NCI-H524 treated with DMSO at 0.1 percent for 48 hours (cell line): ENCODE measurements around the gene RNU1-2.
"Not testable (repeated sequence)": the region's sequence is repeated elsewhere in the genome, so short reads cannot be mapped to it uniquely, and the experiment has no call there.

Experiments used
- DNase-seq: peaks from one replicate; lab custom pipeline; 2025; lab: John Stamatoyannopoulos, UW

The RNU1-2 gene

DNA sequence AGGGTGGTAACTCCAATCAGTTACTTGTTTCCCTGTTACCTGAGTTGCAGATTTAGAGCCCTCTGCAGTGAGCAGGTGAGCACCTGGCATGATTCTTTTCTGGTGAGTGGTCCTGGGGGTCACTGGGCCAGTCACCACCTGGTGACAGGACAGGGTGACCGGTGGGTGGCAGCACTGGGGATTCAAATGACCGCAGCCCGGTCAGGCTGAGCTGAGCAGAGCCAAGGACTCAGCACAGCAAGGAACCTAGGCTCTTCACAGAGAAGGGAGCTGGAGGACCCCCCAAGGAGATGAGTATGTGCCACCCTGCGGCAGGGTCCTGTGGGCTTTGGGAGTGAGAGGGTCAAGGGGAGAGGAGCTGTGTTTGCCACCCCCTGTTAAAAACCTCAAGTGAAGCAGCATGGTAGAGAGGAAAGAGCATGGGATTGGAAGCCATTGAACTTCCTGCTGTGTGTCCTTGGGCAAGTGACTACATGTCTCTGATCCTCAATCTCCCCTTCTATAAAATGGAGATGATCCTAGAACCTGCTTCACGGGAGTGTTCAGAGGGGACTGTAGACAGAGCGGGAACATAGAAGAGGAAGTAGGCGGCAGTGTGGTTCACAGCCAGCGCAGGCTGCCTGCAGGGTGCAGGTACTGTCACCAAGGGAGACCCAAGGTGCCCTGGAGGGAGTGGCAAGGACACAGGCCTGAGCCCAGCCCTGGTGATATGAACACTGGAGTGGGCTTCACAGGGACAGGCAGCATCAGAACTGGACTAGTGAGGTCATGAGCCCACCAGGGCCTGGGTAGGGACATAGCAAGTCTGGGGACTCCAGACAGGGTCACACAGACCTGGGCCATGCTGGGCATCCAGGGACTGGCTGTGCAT lies 16.3 kb downstream of the RNU1-2 start:
- not testable (repeated sequence) for DNase-seq

DNA sequence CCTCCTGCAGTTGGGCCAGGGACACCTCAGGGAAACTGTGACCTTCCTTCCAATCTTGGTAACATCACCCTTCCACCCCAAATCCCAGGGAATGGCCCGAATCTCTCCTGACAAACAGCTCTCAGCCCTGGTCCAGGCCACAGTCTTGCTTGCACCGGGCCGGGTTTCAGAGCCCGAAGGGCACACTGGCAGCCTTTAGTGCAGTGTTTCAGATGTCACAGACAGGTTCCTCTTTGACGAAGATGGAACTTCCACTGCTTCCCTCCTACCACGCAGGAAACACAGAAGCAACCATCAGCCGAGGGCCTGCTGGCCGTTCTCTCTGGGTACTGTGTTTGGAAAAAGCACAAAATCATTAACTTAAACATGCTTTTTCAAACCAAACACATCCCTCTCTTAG lies 17.0 kb downstream of the RNU1-2 start:
- DNase-seq: not testable (repeated sequence)

DNA sequence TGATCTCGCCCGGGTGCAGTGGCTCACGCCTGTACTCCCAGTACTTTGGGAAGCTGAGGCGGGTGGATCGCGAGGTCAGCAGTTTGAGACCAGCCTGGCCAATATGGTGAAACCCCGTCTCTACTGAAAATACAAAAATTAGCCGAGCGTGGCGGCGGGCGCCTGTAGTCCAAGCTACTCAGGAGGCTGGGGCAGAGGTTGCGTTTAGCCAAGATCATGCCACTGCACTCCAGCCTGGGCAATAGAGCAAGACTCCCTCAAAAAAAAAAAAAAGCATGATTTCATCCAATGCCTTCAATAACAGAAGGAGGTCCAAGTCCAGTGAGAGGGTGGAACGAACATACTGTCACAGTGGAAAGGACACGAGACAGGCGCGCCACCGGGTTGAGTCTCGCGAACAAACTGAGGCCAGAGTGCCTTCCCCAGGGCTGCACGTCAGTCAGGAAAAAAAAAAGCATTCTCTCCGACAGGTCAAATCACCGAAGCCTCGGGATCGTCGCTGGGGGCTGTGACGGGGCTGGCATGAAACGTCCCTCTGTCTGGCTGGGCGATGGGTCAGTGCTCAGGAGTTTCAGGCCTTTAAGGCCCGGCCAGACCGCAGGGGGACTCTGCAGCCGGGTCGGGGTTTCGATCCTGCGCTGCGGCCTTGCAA lies 17.5 kb downstream of the RNU1-2 start:
- no peak for DNase-seq

DNA sequence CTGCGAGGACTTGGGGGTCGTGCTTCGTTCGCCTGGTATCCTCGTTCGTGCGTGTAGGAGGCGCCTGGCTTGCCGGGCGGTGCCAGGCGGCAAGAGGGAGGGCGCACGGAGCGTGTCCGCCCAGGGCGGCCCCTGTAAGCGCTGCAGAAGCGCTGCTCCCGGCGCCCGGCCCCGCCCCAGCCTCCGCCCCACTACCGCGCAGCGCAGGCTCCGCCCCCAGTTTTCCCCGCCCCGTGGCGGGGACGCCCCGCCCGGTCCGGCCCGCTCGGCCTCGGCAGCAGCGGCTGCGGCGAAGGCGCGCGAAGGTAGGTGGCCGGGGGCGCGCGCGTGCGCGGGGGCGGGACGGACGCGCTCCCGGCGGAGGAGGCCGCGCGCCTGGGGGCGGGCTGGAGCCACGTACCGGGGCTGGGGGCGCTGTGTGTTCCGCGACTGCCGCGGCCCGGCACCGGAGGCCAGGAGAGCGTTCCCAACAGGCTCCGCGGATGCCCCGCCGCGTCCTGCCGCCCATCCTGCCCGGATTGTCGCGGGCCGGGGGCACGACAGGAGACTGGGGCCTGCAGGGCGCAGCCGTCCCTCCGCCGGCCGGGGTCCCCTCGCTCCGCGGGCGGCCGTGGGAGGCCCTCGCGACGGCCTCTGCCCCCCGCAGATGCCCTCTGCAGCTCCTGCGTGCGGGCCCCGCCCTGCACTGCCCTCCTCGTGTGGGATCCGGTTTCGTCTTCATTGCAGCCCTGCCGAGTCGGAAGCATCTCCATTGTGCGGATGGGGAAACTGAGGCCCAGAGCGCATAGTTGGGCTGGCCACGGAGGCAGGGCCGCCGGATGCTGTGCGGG lies 18.3 kb downstream of the RNU1-2 start:
- peak; percentile 54 for DNase-seq

DNA sequence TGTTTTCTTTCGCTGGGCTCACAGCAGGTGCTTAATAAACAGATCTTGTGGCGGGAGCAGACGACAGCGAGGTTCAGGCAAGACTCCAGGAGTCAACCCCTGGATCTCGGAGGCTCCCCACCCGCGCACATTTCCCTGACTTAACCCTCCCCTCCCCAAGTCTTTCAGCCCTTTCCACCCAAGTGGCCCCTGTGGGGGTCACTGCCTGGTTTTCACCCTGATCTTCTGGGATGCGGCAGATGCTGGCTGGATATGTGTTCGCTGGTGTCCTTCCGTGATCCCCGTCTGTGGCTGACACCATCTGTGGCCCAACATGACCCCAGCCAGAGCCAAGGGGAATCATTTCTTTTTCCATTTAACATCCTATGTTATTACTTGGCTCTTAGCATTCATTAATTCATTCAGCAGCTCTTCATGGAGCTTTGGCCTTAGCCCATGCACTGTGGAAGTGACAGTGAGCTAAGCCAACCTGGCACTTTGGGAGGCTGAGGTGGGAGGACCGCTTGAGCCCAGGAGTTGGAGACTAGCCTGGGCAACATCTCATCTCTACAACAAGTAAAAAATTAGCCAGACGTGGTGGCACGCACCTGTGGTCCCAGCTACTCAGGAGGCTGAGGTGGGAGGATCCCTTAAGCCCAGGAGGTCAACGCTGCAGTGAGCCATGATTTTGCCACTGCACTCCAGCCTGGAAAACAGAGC lies 19.3 kb downstream of the RNU1-2 start:
- DNase-seq: not testable (repeated sequence)

DNA sequence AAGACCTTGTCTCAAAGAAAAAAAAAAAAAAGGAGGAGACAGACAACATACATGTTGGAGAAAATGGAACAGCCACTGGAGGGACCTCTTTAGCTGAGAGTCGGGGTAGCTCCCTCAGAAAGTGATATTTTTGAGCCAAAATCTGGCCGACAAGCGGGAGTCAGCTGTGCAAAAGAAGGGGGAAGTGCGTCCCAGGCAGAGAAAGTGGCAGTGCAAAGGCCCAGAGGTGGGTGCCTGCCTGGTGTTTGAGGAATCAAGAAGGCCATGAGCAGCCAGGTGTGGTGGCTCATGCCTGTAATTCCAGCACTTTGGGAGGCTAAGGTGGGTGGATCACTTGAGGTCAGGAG lies 19.8 kb downstream of the RNU1-2 start:
- no peak for DNase-seq

DNA sequence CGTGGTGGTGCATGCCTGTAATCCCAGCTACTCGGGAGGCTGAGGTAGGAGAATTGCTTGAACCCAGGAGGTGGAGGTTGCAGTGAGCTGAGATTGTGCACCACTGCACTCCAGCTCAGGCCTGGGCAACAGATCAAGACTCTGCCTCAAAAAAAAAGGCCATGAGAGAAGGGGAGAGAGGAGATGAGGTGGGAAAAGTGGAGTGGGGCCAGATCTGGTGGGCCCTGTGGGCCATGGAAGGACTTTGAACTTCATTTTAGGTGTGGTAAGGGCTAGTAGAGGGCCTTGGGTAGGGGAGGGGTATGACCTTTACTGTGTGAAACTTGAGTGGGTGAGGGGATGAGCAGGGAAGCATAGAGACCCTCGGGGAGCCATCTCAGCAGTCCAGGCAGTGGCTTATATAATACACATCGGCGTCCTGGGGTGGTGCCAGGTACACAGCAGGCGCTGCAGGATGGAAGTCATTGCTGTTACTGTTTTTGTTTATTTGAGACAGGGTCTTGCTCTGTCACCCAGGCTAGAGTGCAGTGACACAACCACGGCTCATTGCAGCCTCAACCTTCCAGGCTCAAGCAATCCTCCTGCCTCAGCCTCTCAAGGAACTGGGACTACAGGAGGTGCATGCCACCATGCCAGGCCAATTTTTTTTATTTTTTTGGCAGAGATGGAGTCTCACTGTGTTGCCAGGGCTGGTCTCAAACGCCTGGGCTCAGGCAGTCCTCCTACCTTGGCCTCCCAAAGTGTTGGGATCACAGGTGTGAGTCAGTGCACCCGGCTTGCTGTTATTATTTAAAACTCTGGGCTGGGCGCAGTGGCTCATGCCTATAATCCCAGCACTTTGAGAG lies 20.5 kb downstream of the RNU1-2 start:
- DNase-seq: not testable (repeated sequence)

DNA sequence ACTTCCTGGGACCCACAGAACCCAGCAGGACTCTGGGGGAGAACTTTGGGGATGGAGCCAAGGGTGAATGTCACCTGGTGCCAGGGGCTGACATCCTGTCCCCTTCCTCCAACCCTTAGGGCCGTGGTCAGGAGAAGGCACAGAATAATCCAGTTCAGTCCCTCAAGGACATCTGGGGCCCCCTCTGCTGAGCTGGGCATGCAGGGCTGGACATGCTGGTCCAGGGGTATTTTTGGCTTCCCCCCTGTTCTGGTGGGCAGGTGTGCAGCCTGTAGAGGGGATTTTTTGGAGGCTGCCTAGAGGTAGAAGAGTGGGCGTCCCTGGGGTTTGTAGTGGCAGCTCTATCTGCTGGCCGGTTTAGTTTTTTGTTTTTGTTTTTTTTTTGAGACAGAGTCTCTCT lies 22.6 kb downstream of the RNU1-2 start:
- no peak for DNase-seq

DNA sequence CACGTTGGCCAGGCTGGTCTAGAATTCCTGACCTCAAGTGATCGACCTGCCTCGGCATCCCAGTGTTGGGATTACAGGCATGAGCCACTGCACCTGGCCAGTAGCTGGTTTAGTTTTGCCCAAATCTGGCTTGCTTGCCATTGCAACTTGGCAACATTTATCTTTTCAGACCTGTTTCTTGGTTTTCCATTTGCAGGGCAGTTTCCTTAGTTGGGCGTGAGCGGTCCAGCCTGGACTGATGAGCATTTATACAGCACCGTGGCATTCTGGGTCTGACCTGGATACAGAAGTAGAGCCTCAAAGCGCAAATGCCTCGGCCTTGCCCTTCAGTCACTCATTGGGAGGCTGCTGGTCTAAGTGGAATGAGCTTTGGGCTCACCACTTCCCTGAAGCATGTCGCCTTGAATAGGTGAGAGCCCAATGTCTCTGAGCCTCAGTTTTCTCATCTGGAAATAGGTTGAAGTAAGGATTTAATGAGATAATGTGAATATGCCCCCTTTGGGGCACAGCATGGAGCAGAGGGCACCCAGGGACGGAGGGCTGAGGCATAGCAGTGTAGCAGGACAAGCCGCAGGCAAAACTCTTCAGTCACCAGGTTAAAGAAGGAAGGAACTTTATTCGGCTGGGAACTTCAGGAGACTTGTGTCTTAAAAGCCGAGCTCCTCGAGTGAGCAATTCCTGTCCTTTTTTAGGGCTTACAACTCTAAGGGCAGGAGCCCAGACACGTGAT lies 23.3 kb downstream of the RNU1-2 start:
- DNase-seq: not testable (repeated sequence)

DNA sequence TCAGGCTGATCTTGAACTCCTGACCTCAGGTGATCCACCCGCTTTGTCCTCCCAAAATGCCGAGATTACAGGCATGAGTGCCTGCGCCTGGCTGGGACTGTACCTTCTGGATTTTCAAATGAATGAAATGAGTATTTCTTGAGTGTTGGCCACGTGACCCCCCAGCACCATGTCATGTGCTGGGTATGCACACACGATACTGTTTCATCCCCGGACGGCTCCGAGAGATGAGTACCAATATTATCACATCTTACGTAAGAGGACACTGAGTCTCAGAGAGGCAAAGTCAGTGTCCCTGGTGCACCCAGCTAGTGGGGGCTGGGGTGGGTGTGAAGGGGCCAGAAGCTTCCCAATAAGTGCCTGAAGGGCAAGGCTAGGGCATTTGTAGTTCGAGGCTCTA lies 25.2 kb downstream of the RNU1-2 start:
- DNase-seq: no peak

DNA sequence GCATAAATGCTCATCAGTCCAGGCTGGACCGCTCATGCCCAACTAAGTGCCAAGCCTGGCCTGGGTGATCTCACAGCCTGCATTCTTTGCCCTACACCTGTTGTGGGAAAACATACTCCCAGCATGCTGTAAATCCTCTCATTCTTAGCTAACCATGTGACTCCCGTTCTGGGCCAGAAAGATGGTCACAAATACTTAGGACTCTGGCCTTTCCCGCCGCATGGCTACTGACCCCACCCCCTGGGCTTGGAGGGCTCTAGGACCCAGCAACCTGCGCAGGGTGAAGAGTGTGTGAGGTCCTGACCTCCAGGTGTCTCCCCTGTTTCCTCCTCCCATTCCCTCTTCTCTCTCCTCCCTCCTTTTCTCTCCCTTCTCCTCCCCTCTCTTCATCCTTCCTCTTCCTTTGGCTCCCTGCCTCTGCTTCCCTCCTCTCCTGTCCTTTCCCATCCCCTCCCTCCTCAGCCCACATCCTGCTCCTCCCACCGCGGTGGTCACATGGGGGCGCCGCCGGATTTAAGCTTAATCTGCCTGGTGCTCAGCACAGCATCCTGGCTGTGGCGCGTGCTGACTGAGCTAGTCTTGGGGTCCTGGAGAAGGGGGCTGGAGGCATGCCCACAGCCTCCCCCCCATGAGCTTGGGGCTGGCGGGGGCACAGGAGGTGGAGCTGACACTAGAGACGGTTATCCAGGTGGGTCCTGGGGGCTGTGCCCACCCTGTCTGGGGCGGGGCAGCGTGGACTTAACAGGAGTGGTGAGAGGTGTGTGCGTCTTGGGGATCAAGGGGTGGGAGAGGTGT lies 25.8 kb downstream of the RNU1-2 start, which contains the start of gene CROCC:
Gene CROCC (plus strand): TSS at position 541 of the 795 bp plus-strand sequence. CDS start 88 bp downstream, at position 629.
- DNase-seq: peak; percentile 17

DNA sequence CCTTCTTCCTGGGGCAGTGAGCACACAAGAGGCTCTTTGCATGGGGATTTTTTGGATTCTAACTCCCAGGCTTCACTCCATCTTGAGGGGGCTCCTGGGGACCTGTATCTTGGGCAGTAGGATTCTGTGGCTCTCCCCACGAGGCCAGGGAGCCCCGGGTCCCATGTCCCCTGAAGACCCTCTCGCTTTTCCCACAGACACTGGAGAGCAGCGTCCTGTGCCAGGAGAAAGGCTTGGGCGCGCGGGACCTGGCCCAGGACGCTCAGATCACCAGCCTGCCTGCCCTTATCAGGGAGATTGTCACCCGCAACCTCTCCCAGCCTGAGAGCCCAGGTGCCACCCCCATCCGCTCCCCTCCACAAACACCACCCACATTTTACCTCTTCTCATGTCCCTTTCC lies 26.7 kb downstream of the RNU1-2 start:
- DNase-seq: no peak

DNA sequence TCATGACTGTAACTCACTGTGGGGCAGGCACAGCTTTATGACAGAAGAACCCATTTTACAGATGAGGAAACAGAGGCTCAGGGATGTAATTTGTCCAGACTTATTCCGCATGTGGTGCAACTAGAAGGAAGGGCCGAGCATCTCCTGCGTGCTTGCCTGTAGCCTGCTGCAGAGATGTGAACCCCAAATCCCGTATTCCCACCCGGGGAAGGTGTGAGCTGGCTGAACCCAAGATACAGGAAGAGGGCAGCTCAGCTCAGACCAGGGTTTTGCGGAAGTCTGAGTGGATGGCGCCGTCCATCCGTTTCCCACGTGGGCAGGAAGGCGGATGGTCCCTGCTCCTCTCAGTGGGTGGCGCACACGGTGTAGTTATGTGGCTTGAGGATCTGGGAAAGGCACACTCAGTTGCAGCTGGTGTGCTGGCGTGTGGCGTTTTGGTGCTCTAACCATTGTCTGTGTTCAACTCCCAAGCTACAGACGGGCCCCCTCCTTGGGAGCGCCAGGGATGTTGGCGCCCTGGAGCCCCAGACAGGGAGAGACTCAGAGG lies 27.2 kb downstream of the RNU1-2 start:
- DNase-seq: no peak

DNA sequence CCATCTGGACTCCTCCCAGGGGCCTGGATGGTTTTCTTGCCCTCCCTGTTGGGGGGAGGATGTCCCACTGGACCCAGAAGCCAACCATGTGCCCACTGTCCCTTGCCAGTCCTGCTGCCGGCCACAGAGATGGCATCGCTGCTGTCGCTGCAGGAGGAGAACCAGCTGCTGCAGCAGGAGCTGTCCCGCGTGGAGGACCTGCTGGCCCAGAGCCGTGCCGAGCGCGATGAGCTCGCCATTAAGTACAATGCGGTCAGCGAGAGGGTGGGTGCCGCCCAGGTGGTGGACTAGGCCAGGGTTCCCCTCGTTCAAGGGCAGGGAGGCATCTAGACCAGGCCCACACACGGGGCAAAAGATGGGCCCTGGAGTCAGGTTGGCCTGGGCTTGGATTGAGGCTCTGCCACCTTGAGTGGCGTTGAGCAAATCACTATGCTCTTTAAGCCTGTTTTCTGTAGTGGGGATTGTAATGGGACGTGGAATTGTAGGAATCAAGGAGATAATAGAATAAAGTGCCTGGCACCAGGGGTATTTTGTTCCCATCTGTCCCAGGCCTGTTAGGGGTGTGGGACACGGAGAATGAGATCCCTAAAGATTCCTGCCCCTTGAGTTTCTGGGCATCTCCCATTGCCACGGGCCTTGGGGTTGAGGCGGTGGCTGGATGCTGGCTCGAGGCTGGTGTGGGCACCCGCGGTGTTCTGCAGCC lies 28.6 kb downstream of the RNU1-2 start:
- no peak for DNase-seq

DNA sequence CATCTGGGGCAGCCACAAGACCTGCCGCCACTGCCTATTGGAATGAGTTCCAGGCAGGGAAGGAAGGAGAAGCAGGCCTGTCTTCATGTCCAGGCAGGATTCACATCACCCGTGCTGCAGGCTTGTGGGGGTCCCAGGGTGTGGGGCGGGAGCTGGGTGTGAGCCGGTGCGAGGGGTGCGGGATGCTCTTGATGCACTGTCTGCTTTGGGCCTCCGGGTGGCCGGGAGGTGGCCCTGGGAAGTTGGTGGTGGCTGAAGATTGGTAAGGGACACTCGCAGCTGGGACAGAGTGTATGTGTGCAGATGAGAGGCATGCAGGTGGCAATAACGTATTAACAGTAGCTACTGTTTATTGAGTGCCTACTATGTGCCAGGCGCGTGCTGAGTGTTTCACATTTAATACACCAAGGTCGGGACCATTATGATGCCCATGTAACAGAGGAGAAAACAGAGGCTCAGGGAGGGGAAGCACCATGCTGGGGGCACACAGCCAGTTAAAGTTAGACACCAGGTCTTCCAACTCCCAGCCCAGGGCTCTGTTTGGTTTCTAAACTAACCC lies 29.2 kb downstream of the RNU1-2 start:
- no peak for DNase-seq

DNA sequence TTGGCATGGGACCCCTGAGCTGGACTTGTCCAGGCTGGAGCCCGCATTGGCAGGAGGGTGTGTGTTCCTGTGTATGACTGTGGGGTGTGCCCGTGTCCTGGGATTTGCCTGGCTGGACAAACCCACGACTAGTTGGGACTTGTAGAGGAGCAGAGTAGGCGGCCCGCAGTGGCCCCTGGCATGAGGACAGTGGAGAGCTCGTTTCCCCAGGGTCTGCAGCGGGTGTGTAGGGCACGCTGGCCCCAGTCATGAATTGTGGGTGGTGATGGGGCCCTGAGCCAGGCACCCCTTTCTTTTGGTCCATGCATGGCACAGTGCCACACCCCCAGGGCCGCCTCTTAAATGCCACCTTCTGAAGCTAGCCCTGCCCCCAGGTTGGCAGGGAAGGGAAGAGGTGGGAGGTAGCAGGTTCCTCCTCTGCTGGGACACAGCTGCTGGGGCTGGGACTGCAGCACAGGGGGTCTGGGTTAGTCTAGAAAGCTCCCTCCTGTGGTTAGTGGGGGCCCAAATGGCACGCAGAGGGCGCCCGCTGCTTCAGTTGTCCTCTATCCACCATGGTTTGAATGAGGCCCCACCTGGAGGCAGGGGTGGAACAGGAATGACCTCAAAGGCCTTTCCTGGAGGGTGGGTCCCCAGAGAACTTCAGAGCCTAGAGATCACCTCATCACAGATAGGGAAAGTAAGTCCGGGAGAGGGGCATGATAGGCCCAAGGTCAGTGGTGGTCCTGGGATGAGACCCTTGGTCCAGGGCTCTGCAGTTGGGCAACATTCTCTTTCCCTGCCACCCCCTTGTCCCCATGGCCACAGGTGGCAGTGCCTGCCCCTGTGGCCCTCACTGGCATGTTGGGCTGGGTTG lies 30.1 kb downstream of the RNU1-2 start:
- DNase-seq: no peak

DNA sequence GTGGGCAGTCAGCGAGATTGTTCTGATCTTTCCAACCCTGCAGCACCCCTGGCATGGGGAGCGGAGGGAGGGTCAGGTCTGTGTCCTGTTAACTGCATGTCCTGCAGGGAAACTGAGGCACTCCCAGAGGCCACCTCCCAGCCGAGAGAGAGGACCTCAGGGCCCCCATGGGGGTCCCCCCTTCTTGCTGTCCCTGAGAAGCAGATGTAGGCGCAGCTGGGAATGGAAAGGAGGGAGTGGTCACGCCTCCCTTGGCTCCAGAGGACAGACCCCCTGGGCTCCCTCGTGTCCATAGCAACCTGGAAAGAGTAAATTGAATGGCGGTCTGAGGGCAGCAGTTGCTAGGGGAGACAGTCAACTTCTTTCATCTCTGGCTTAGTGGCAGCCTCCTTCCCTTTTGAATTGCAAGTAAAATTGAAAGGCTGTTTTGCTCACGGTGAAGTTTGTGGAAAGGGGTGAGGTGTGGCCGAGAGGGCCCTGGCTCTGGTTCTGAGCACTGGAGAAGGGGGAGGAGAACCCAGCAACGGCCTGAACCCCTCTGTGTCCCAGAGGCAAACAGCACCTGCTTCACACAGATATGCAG lies 30.8 kb downstream of the RNU1-2 start:
- DNase-seq: no peak
